Gastroesophageal sphincter (tissue), 4 donors: ENCODE data around the gene ARSD. TPM values are rescaled to one million over a fixed set of nuclear protein-coding genes. Genes with fewer than 3 reads are reported as not detected.

Experiments
- ATAC-seq: fragments of 150-250 bp; one replicate; pipeline ENCODE4 v1.9.1; 2016; ENCODE audit warnings: mild to moderate bottlenecking, moderate library complexity
- H3K27ac ChIP-seq, 4 donors: fragments of 200-600 bp; sonication (generic) in 3 of 4; 1 replicate in 3 of 4; 2 replicates in 1 of 4; pipeline ENCODE4 v1.5.1; 2016 to 2019
- H3K27me3 ChIP-seq: fragments of 200-600 bp; sonication (generic); one replicate; pipeline ENCODE4 v1.5.1; 2019
- H3K36me3 ChIP-seq, 2 donors: fragments of 200-600 bp; sonication (generic); one replicate each; pipeline ENCODE4 v1.5.1; 2019; ENCODE audit warnings: control low read depth in 1 of 2
- H3K4me1 ChIP-seq, 3 donors: fragments of 200-600 bp; sonication (generic); 1 replicate in 2 of 3; 2 replicates in 1 of 3; pipeline ENCODE4 v1.5.1; 2016 to 2019; ENCODE audit warnings: control low read depth in 2 of 3
- H3K4me3 ChIP-seq, 2 donors: fragments of 200-600 bp; sonication (generic); one replicate each; pipeline ENCODE4 v1.5.1; 2019; ENCODE audit warnings: mild to moderate bottlenecking in 1 of 2, moderate library complexity in 1 of 2
- H3K9me3 ChIP-seq, 3 donors: fragments of 200-600 bp; sonication (generic); one replicate each; pipeline ENCODE4 v1.5.1; 2017 to 2019; ENCODE audit warnings: control low read depth in 2 of 3
- CTCF ChIP-seq, 4 experiments: fragments of 200-600 bp in 2 of 4; fragments of 450-650 bp in 2 of 4; sonication (generic) in 1 of 4; IDR thresholded peaks; one replicate each; pipeline ENCODE4 v1.5.1; 2017 to 2019; ENCODE audit warnings: antibody characterized with exemption in 4 of 4, mild to moderate bottlenecking in 2 of 4, moderate library complexity in 2 of 4
- EP300 ChIP-seq: sonication (generic); formaldehyde crosslinking; IDR thresholded peaks from one replicate; pipeline ENCODE4 v1.6.1; 2017; ENCODE audit warnings: antibody characterized with exemption, mild to moderate bottlenecking
- POLR2A ChIP-seq, 2 donors: fragments of 450-650 bp; IDR thresholded peaks; one replicate each; pipeline ENCODE4 v1.6.1; 2017; ENCODE audit warnings: antibody characterized with exemption in 2 of 2, mild to moderate bottlenecking in 2 of 2, moderate library complexity in 1 of 2
- POLR2AphosphoS5 ChIP-seq: sonication (generic); formaldehyde crosslinking; IDR thresholded peaks from one replicate; pipeline ENCODE4 v1.6.1; 2017; ENCODE audit warnings: antibody characterized with exemption
- WGBS, 2 donors: methylation state at CpG; one replicate each; pipeline ENCODE4 v1.1.5; 2018; ENCODE audit warnings: low coverage in 1 of 2; 5-methylcytosine and 5-hydroxymethylcytosine counted together
- total RNA-seq, 4 donors: library from RNA; depleted of rRNA; stranded (reverse); fragments of >200 nt; gene quantifications; one replicate each; pipeline ENCODE4 v1.1.0, GENCODE V29; 2016

Gene ARSD
- total RNA-seq, 4 donors from 2014 or later: 11.5 to 20.2 (median 12.4) TPM

- no peak for ATAC-seq
- TF ChIP-seq EP300 (no peak), POLR2A (IDR thresholded peaks at IDR 0.05) (no peak), POLR2AphosphoS5 (no peak), CTCF (IDR thresholded peaks at IDR 0.05) (no peak)
- no peaks in the 10 kb centered on the region for H3K9me3 ChIP-seq
- H3K27me3 ChIP-seq: no peaks in the 10 kb centered on the region
- H3K4me1 ChIP-seq: no peaks in the 10 kb centered on the region
- no peak overlapping the region for H3K4me3 ChIP-seq
- no peak overlapping the region for H3K27ac ChIP-seq
- H3K36me3 ChIP-seq: no peaks in the 10 kb centered on the region
Observed at GRCh38 chrX:2870650-2871049, 58.5 kb downstream of the ARSD start.

- TF ChIP-seq CTCF (IDR thresholded peaks at IDR 0.05) (no peak), POLR2AphosphoS5 (no peak), POLR2A (IDR thresholded peaks at IDR 0.05) (no peak), EP300 (no peak)
- WGBS, 2 donors: 44 to 48% methylated on average over 2 to 3 of the region's 7 CpGs
Observed at GRCh38 chrX:2867206-2867605, 61.9 kb downstream of the ARSD start.

GRCh38 chrX:2863646-2864045, 65.5 kb downstream of the ARSD start:
- Histone ChIP-seq H3K4me1 (no peaks in the 10 kb centered on the region), H3K36me3 (no peaks in the 10 kb centered on the region), H3K27me3 (no peaks in the 10 kb centered on the region), H3K9me3 (no peaks in the 10 kb centered on the region), H3K27ac (no peak overlapping the region), H3K4me3 (no peak overlapping the region)
- 63% methylated on average over 2 of the region's 6 CpGs; no CpG with 5 or more reads in 1 of the 2 donors for WGBS, 2 donors
- TF ChIP-seq EP300 (no peak), POLR2AphosphoS5 (no peak), POLR2A (IDR thresholded peaks at IDR 0.05) (no peak), CTCF (IDR thresholded peaks at IDR 0.05) (no peak)
- no peak for ATAC-seq

More at GRCh38 chrX:2867206-2867605, 61.9 kb downstream of the ARSD start:
- no peak overlapping the region for H3K27ac ChIP-seq
- no peak for ATAC-seq
- no peaks in the 10 kb centered on the region for H3K4me1 ChIP-seq
- no peaks in the 10 kb centered on the region for H3K9me3 ChIP-seq
- no peaks in the 10 kb centered on the region for H3K36me3 ChIP-seq
- H3K27me3 ChIP-seq: no peaks in the 10 kb centered on the region
- no peak overlapping the region for H3K4me3 ChIP-seq

- Histone ChIP-seq H3K4me1 (no peaks in the 10 kb centered on the region), H3K27ac (no peak overlapping the region), H3K9me3 (no peaks in the 10 kb centered on the region), H3K27me3 (no peaks in the 10 kb centered on the region), H3K36me3 (no peaks in the 10 kb centered on the region), H3K4me3 (no peak overlapping the region)
- 80 to 83% methylated on average over 1 of the region's 9 CpGs for WGBS, 2 donors
- no peak for ATAC-seq
- TF ChIP-seq CTCF (IDR thresholded peaks at IDR 0.05) (no peak), POLR2A (IDR thresholded peaks at IDR 0.05) (no peak), POLR2AphosphoS5 (no peak), EP300 (no peak)
Observed at GRCh38 chrX:2862404-2862803, 66.7 kb downstream of the ARSD start.

- 71% methylated on average over 1 of the region's 1 CpG; no CpG with 5 or more reads in 1 of the 2 donors for WGBS, 2 donors
- H3K27me3 ChIP-seq: no peaks in the 10 kb centered on the region
- no peak for TF ChIP-seq CTCF (IDR thresholded peaks at IDR 0.05)
- H3K36me3 ChIP-seq: no peaks in the 10 kb centered on the region
- no peaks in the 10 kb centered on the region for H3K9me3 ChIP-seq
- no peaks in the 10 kb centered on the region for H3K4me1 ChIP-seq
- H3K27ac ChIP-seq: no peak overlapping the region
- no peak for ATAC-seq
- no peak overlapping the region for H3K4me3 ChIP-seq
Observed at GRCh38 chrX:2859197-2859797, 69.8 kb downstream of the ARSD start.
